ENCODE measurements around the gene TCP11.

DNA sequence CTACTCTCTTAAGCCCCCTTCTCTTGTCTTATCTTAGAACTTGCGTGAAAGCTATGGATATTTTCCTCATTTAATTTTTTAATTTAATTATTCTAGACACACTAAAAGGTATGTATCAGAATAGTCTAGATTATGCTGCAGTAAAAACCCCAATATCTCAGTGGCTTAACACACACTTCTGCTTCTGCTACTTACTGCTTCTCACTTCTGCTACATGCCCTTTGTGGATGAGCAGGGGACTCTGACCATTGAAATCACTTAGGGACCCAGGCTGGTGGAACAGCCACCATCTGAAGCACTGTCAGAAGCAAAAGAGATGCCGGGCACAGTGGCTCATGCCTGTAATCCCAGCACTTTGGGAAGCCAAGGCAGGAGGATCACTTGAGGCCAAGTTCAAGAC lies 45.4 kb upstream of the TCP11 start:
- TF ChIP-seq, protein P1, sequence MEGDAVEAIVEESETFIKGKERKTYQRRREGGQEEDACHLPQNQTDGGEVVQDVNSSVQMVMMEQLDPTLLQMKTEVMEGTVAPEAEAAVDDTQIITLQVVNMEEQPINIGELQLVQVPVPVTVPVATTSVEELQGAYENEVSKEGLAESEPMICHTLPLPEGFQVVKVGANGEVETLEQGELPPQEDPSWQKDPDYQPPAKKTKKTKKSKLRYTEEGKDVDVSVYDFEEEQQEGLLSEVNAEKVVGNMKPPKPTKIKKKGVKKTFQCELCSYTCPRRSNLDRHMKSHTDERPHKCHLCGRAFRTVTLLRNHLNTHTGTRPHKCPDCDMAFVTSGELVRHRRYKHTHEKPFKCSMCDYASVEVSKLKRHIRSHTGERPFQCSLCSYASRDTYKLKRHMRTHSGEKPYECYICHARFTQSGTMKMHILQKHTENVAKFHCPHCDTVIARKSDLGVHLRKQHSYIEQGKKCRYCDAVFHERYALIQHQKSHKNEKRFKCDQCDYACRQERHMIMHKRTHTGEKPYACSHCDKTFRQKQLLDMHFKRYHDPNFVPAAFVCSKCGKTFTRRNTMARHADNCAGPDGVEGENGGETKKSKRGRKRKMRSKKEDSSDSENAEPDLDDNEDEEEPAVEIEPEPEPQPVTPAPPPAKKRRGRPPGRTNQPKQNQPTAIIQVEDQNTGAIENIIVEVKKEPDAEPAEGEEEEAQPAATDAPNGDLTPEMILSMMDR (IDR thresholded peaks at IDR 0.05) = no peak
- TF ChIP-seq POLR2AphosphoS5 (IDR thresholded peaks at IDR 0.05; ENCODE audit: low read depth, low read length) (no peak), TCF7L2 (IDR thresholded peaks at IDR 0.05; ENCODE audit: low read depth, low read length) (no peak)
- TF ChIP-seq, protein P2, sequence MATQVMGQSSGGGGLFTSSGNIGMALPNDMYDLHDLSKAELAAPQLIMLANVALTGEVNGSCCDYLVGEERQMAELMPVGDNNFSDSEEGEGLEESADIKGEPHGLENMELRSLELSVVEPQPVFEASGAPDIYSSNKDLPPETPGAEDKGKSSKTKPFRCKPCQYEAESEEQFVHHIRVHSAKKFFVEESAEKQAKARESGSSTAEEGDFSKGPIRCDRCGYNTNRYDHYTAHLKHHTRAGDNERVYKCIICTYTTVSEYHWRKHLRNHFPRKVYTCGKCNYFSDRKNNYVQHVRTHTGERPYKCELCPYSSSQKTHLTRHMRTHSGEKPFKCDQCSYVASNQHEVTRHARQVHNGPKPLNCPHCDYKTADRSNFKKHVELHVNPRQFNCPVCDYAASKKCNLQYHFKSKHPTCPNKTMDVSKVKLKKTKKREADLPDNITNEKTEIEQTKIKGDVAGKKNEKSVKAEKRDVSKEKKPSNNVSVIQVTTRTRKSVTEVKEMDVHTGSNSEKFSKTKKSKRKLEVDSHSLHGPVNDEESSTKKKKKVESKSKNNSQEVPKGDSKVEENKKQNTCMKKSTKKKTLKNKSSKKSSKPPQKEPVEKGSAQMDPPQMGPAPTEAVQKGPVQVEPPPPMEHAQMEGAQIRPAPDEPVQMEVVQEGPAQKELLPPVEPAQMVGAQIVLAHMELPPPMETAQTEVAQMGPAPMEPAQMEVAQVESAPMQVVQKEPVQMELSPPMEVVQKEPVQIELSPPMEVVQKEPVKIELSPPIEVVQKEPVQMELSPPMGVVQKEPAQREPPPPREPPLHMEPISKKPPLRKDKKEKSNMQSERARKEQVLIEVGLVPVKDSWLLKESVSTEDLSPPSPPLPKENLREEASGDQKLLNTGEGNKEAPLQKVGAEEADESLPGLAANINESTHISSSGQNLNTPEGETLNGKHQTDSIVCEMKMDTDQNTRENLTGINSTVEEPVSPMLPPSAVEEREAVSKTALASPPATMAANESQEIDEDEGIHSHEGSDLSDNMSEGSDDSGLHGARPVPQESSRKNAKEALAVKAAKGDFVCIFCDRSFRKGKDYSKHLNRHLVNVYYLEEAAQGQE (IDR thresholded peaks at IDR 0.05; ENCODE audit: insufficient read depth in 1 of 2, low read depth in 2 of 2, low read length in 1 of 2) = no peak
